ENCODE data around the gene F8. TPM values are rescaled to one million over a fixed set of nuclear protein-coding genes. Genes with fewer than 3 reads are reported as not detected.
"Not testable (repeated sequence)": the region's sequence is repeated elsewhere in the genome, so short reads cannot be mapped to it uniquely, and the experiment has no call there.

The F8 gene
- total RNA-seq, 2 experiments from 2014 or later: 7.5 to 8.9 TPM

DNA sequence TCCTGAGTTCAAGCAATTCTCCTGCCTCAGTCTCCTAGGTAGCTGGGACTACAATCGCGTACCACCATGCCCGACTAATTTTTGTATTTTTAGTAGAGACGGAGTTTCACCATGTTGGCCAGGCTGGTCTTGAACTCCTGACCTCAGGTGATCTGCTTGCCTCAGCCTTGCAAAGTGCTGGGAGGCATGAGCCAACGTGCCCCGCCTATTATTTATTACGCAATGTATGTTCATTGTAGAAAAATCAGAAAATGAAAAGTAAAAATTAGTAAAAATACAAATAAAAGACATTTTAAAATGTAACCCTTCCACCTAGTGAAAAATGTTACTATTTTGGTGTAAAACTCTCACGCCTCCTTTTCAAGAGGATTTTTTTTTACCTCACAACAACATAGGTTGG, 122.2 kb downstream of the F8 start:
- DNase-seq: no peak
- Mint-ChIP-seq H3K27me3 (no peaks in the 10 kb centered on the region), H3K27ac (no peak overlapping the region), H3K36me3 (no peaks in the 10 kb centered on the region), H3K9me3 (no peaks in the 10 kb centered on the region), H3K4me3 (no peak overlapping the region), H3K4me1 (ENCODE audit: low read depth) (no peaks in the 10 kb centered on the region)
- CTCF ChIA-PET: no interaction called here
- POLR2A ChIA-PET: no interaction called here
- intact Hi-C loops (cut with micrococcal nuclease): no loop called here

DNA sequence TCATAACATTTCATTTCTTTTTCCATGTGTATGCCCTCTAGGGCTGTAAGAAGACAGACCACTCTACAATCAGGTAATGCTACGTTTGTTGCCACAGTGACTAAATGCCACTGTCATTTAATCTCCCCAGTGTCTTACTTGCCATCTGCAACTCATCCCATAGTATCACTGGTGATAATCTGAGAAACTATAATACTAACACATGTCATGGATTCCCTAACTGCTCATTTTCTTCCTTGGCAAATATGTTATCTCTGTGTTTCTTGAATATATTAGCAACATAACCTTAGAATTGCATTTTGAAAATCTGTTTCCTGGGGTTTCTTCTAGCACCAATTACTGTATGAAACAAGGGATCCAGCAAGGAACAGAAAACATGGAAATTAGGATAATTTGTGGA, 130.2 kb downstream of the F8 start:
- Mint-ChIP-seq H3K36me3 (no peaks in the 10 kb centered on the region), H3K27me3 (no peaks in the 10 kb centered on the region), H3K4me3 (no peak overlapping the region), H3K27ac (no peak overlapping the region), H3K9me3 (no peaks in the 10 kb centered on the region), H3K4me1 (ENCODE audit: low read depth) (peaks cover 7% of the 10 kb centered on the region)
- ChIA-PET CTCF (no interaction called here), POLR2A (no interaction called here)
- DNase-seq: no peak
- intact Hi-C loops (cut with micrococcal nuclease): no loop called here

DNA sequence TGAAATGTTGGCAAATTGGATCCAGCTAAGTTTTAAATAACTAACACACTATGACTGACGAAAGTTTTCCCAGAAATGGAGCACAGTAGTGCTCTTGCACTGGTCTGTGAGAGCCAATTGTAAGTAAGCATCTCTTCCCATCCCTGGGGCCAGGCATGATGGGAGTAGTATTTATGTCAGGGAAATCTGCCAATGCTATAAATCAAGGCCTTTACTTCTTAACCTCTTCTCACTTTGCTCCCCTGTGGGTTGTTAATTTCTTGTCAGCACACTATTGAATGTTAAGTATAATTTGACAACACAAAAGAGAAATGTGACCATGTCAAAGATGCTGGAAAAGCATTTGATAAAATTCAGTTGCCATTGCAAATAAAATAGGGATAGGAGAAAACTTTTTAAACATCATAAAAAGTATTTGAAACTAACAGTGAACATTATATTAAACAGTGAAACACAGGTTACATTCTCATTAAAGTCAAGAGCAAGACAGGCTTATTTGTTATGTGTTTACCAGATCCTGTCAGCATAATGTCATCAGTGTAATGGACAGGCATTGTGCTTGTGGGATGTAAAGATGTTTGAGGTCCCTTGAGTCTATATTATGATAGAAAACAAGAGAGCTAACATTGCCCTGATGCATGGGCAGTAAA, 131.4 kb downstream of the F8 start:
- intact Hi-C loops (cut with micrococcal nuclease): no loop called here
- ChIA-PET POLR2A (no interaction called here), CTCF (no interaction called here)
- H3K27me3 Mint-ChIP-seq: no peaks in the 10 kb centered on the region
- DNase-seq: no peak
- H3K9me3 Mint-ChIP-seq: no peaks in the 10 kb centered on the region
- H3K27ac Mint-ChIP-seq: no peak overlapping the region
- H3K4me3 Mint-ChIP-seq: no peak overlapping the region
- peaks cover 7% of the 10 kb centered on the region for H3K4me1 Mint-ChIP-seq (ENCODE audit: low read depth)
- no peaks in the 10 kb centered on the region for H3K36me3 Mint-ChIP-seq

DNA sequence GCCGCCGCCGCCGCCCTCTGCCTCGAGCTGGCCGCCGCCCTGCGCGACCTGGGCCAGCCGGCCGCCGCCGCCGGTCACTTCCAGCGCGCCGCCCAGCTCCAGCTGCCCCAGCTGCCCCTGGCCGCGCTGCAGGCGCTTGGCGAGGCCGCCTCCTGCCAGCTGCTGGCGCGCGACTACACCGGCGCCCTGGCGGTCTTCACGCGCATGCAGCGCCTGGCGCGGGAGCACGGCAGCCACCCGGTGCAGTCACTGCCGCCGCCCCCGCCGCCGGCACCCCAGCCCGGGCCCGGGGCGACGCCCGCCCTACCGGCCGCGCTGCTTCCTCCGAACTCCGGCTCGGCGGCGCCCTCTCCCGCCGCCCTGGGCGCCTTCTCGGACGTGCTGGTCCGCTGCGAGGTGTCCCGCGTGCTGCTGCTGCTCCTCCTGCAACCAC, 135.7 kb downstream of the F8 start:
- POLR2A ChIA-PET; DNase-seq; H3K9me3 Mint-ChIP-seq; H3K36me3 Mint-ChIP-seq; intact Hi-C loops (cut with micrococcal nuclease); H3K27me3 Mint-ChIP-seq; H3K4me3 Mint-ChIP-seq; CTCF ChIA-PET; H3K27ac Mint-ChIP-seq; H3K4me1 Mint-ChIP-seq (ENCODE audit: low read depth): not testable (repeated sequence)

DNA sequence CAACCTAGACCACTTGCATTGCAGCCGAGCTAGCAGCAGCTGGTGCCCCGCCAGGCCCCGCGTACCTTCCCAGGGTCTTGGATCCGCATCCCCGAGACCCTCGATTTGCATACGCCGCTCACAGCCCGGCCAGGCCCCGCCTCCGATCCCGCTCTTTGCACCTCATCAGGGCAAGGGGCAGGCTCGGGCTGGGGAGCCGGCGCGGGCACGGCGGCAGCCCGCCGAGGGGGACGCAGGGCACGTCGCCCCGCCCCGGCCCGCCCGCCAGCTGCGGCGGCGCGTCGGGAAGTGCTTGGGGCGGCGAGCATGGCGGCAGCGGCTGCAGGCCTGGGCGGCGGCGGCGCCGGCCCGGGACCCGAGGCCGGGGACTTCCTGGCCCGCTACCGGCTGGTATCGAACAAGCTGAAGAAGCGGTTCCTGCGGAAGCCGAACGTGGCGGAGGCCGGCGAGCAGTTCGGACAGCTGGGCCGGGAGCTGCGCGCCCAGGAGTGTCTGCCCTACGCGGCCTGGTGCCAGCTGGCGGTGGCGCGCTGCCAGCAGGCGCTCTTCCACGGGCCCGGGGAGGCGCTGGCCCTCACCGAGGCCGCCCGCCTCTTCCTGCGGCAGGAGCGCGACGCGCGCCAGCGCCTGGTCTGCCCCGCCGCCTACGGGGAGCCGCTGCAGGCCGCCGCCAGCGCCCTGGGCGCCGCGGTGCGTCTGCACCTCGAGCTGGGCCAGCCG, 136.3 kb downstream of the F8 start, which contains the start of gene F8A1:
TSS of gene F8A1 (plus strand) at position 287 of the 720 bp plus-strand sequence. CDS start at position 307, 20 bp downstream.
- not testable (repeated sequence) for H3K4me3 Mint-ChIP-seq
- DNase-seq: peak; percentile 69

DNA sequence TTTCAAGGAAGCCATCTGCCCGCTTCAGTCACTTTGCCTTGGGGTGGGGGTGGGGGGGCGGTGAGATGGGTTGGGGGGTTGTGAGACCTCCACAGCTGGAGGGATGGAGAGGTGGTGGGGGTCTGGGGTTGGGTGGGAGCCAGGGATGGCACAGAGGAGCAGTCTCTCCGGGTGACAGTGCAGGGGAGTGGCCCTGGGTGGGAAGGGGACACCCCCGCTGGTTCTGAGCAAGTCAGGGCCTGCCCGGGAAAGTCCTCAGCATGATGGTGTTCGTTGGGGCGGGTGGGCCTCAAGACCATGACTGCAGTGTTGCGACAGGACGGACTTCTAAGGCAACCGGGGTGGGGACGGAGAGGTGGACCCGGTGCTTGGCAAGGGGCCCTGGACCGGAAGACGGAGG, 137.0 kb downstream of the F8 start:
- intact Hi-C loops (cut with micrococcal nuclease); H3K27me3 Mint-ChIP-seq; H3K27ac Mint-ChIP-seq; CTCF ChIA-PET; POLR2A ChIA-PET; H3K9me3 Mint-ChIP-seq; H3K4me1 Mint-ChIP-seq (ENCODE audit: low read depth); H3K36me3 Mint-ChIP-seq; H3K4me3 Mint-ChIP-seq: not testable (repeated sequence)
- DNase-seq: peak; percentile 37

More for the DNA sequence above, 136.3 kb downstream of the F8 start, which contains the start of gene F8A1:
- H3K9me3 Mint-ChIP-seq; POLR2A ChIA-PET; CTCF ChIA-PET; H3K27ac Mint-ChIP-seq; intact Hi-C loops (cut with micrococcal nuclease); H3K4me1 Mint-ChIP-seq (ENCODE audit: low read depth); H3K27me3 Mint-ChIP-seq; H3K36me3 Mint-ChIP-seq: not testable (repeated sequence)

DNA sequence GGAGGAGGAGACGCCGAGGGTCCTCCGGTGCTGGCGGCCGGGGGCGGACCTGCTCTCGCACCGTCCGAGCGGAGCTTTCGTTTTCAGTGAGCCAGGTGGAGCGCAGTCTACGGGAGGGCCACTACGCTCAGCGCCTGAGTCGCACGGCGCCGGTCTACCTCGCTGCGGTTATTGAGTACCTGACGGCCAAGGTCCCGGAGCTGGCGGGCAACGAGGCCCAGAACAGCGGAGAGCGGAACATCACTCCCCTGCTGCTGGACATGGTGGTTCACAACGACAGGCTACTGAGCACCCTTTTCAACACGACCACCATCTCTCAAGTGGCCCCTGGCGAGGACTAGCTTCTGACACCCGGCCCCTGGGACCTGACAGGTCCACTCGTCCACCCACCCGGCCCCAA, 137.5 kb downstream of the F8 start:
- H3K27me3 Mint-ChIP-seq; H3K9me3 Mint-ChIP-seq; H3K4me1 Mint-ChIP-seq (ENCODE audit: low read depth); DNase-seq; CTCF ChIA-PET; intact Hi-C loops (cut with micrococcal nuclease); POLR2A ChIA-PET; H3K36me3 Mint-ChIP-seq; H3K4me3 Mint-ChIP-seq; H3K27ac Mint-ChIP-seq: not testable (repeated sequence)

DNA sequence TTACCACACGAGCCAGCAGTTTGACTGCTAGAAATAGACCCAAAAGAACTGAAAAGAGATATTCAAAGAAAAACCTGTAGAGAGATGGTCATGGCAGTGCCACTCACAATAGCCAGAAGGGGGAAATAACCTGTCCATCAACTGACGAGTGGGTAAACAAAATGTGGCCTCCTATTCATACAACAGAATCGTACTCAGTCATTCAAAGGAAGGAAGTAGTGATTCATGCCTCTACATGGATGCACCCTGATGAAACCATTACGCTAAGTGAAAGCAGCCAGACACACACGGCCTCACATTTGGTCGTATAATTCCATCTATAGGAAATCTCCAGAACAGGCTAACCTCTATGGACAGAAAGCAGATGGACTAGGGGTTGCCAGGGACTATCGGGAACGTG, 138.5 kb downstream of the F8 start:
- H3K36me3 Mint-ChIP-seq; CTCF ChIA-PET; H3K9me3 Mint-ChIP-seq; H3K27ac Mint-ChIP-seq; POLR2A ChIA-PET; DNase-seq; H3K4me1 Mint-ChIP-seq (ENCODE audit: low read depth); intact Hi-C loops (cut with micrococcal nuclease); H3K27me3 Mint-ChIP-seq; H3K4me3 Mint-ChIP-seq: not testable (repeated sequence)

DNA sequence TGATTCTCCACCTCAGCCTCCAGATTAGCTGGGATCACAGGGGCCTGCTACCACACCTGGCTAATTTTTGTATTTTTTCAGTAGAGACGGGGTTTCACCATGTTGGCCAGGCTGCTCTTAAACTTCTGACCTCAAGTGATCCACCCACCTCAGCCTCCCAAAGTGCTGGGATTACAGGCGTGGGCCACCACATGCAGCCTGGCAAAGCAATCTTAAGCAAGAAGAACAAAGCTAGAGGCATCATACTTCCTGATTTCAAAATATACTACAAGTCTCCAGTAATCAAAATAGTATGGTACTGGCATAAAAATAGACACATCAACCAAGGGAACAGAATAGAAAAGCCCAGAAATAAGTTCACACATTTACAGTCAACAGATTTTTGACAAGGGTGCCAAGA, 149.2 kb downstream of the F8 start:
- no peak for DNase-seq
- ChIA-PET POLR2A (no interaction called here), CTCF (no interaction called here)
- peaks cover 20% of the 10 kb centered on the region for H3K9me3 Mint-ChIP-seq
- H3K27ac Mint-ChIP-seq: no peak overlapping the region
- H3K4me3 Mint-ChIP-seq: no peak overlapping the region
- H3K36me3 Mint-ChIP-seq: no peaks in the 10 kb centered on the region
- intact Hi-C loops (cut with micrococcal nuclease): no loop called here
- no peaks in the 10 kb centered on the region for H3K4me1 Mint-ChIP-seq (ENCODE audit: low read depth)
- no peaks in the 10 kb centered on the region for H3K27me3 Mint-ChIP-seq

DNA sequence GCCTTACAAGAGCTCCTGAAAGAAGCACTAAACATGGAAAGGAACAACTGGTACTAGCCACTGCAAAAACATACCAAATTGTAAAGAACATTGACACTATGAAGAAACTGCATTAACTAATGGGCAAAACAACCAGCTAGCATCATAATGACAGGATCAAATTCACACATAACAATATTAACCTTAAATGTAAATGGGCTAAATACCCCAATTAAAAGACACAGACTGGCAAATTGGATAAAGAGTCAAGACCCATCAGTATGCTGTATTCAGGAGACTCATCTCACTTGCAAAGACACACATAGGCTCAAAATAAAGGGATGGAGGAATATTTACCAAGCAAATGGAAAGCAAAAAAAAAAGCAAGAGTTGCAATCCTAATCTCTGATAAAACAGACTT, 154.0 kb downstream of the F8 start:
- H3K27me3 Mint-ChIP-seq; H3K4me3 Mint-ChIP-seq; intact Hi-C loops (cut with micrococcal nuclease); DNase-seq; POLR2A ChIA-PET; H3K27ac Mint-ChIP-seq; H3K4me1 Mint-ChIP-seq (ENCODE audit: low read depth); CTCF ChIA-PET; H3K36me3 Mint-ChIP-seq: not testable (repeated sequence)
- H3K9me3 Mint-ChIP-seq: peaks cover 26% of the 10 kb centered on the region

DNA sequence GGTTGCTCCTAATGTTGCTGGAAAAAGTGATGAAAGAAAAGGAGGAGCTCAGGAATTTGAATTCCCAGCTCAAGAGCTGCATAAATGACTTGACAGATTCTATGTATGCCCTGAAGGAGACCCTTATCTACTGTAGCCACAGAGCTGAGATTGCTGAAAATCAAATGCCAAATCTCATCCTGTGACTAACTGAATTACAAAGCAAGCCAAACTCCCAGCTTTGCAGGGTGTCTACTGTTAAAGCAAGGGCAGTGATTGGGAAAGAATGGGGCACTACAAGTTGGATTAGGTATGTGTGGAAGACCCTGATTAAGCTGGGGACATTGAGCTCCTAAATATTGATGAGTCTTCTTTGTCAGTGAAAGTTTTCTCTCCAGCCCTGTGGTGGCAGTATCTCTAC, 167.3 kb downstream of the F8 start:
- CTCF ChIA-PET: no interaction called here
- no peak for DNase-seq
- Mint-ChIP-seq H3K27me3 (no peaks in the 10 kb centered on the region), H3K9me3 (no peaks in the 10 kb centered on the region), H3K27ac (no peak overlapping the region), H3K4me1 (ENCODE audit: low read depth) (no peaks in the 10 kb centered on the region), H3K4me3 (no peak overlapping the region), H3K36me3 (no peaks in the 10 kb centered on the region)
- intact Hi-C loops (cut with micrococcal nuclease): no loop called here
- POLR2A ChIA-PET: no interaction called here

DNA sequence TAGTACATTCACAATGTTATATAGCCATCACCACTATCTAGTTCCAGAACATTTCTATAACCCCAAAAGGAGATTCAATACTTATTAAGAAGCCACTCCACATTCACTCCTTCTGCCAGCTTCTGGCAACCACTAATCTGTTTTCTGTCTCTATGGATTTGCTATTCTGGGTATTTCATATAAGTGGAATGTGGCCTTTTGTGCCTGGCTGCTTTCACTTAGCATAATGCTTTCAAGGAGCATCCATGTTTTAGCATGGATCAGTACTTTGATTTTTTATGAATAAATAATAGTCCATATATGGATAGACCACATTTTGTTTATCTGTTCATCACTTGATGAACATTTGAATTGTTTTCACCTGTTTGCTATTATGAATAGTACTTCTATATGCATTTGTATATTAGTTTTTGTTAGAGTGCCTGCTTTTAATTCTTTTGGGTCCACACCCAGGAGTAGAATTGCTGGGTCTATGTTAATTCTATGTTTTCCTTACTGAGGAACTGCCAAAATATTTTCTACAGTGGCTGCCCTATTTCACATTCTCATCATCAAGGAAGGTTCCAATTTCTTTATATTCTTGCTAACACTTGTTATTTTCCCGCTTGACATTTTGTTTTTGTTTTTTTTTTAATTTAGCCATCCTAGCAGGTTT, 171.4 kb downstream of the F8 start:
- Mint-ChIP-seq H3K27ac (no peak overlapping the region), H3K4me3 (no peak overlapping the region), H3K4me1 (ENCODE audit: low read depth) (no peaks in the 10 kb centered on the region), H3K27me3 (no peaks in the 10 kb centered on the region), H3K9me3 (no peaks in the 10 kb centered on the region), H3K36me3 (no peaks in the 10 kb centered on the region)
- DNase-seq: no peak
- ChIA-PET POLR2A (no interaction called here), CTCF (no interaction called here)
- intact Hi-C loops (cut with micrococcal nuclease): no loop called here

DNA sequence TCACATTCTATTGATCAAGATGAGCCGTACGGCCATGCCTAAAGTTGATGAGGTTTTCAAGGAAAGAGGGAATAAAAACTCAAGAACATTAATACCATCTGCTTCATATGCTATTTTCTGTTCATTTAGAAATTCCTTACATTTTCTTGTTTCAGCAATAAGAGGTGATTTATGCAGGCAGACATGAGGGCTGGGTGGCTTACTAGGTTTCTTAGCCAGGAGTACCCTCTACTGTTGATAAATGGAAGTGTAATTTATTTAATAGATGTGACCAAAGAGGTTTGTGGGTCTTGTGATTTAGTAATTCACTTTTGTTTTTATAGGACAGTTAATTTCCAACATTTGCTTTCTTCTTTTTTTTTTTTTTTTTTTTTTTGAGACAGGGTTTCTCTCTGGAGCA, 181.7 kb downstream of the F8 start:
- Mint-ChIP-seq H3K4me3 (no peak overlapping the region), H3K9me3 (no peaks in the 10 kb centered on the region), H3K27ac (no peak overlapping the region), H3K36me3 (no peaks in the 10 kb centered on the region), H3K4me1 (ENCODE audit: low read depth) (no peaks in the 10 kb centered on the region), H3K27me3 (no peaks in the 10 kb centered on the region)
- intact Hi-C loops (cut with micrococcal nuclease): loop anchor here (2.0 kb wide), 1 partner anchor 64 kb away; no protein-coding TSS in a partner anchor
- ChIA-PET POLR2A (no interaction called here), CTCF (interaction anchor here (1.0 to 4.4 kb wide), 4 partner anchors 28 to 91 kb away, joined by 5 to 28 read pairs (median 5); partner anchors contain the start of genes GAB3 and MPP1)
- DNase-seq: peak; percentile 9

All from activated CD4-positive, alpha-beta memory T cell treated with anti-CD3 and anti-CD28 coated beads for 36 hours (primary cell).